ENCODE data around the gene FCRL3. TPM values are rescaled to one million over a fixed set of nuclear protein-coding genes. Genes with fewer than 3 reads are reported as not detected.

The FCRL3 gene
- total RNA-seq: under 1 TPM; 0.42 to 0.59 TPM
- polyA plus RNA-seq: under 1 TPM; 0.16 to 0.72 TPM

- Histone ChIP-seq H3K9me3 (ENCODE audit: control insufficient read depth in 4 of 4, low read length in 3 of 4) (no peaks in the 10 kb centered on the region), H3K4me3 (ENCODE audit: low read depth in 1 of 3, low read length in 3 of 3) (no peak within 1 kb of the TSS), H3K27me3 (ENCODE audit: control insufficient read depth in 4 of 4, insufficient read depth in 4 of 4, low read length in 3 of 4) (peaks cover 0 to 4% (median under 1%) of the 10 kb centered on the region in 4 donors), H3K36me3 (ENCODE audit: control insufficient read depth in 4 of 4, insufficient read depth in 3 of 4, low read depth in 1 of 4, low read length in 3 of 4) (no peaks in the 10 kb centered on the region), H3K27ac (ENCODE audit: low read depth in 1 of 2, low read length in 2 of 2) (no peak within 1 kb of the TSS), H3K4me1 (ENCODE audit: control insufficient read depth in 4 of 4, insufficient read depth in 4 of 4, low read length in 3 of 4) (no peaks in the 10 kb centered on the region), H3K9ac (ENCODE audit: low read depth in 1 of 2, low read length in 2 of 2) (no peak within 1 kb of the TSS)
- no peak for DNase-seq (ENCODE audit: low spot score)
- TF ChIP-seq ZBTB33 (IDR thresholded peaks at IDR 0.05) (no peak), REST (IDR thresholded peaks at IDR 0.05) (no peak), GABPA (IDR thresholded peaks at IDR 0.05 in 1 of 2, conservative IDR thresholded peaks at IDR 0.05 in 1 of 2) (no peak), JUND (IDR thresholded peaks at IDR 0.05) (no peak), CTCF (IDR thresholded peaks at IDR 0.05; ENCODE audit: low read depth, low read length, missing input control) (no peak), HNF4G (IDR thresholded peaks at IDR 0.05) (no peak), ATF3 (IDR thresholded peaks at IDR 0.05) (no peak), TAF1 (conservative IDR thresholded peaks at IDR 0.05) (no peak), SP1 (IDR thresholded peaks at IDR 0.05) (no peak), RAD21 (IDR thresholded peaks at IDR 0.05) (no peak), FOXA1 (IDR thresholded peaks at IDR 0.05) (no peak), EGR1 (IDR thresholded peaks at IDR 0.05; ENCODE audit: low read depth in 2 of 2) (no peak)
- WGBS: 76% methylated on average over 4 of the region's 4 CpGs
Observed at GRCh38 chr1:157700732-157701131, at the start of gene FCRL3. FCRL3 (minus strand) TSS chr1:157700769; CDS start chr1:157700489, 280 bp downstream.

GRCh38 chr1:157748262-157748817, 47.8 kb upstream of the FCRL3 start:
- 97% methylated on average over 3 of the region's 3 CpGs for WGBS
- no peak overlapping the region for H3K27ac ChIP-seq (ENCODE audit: low read depth in 1 of 2, low read length in 2 of 2)
- peaks cover 0 to 5% (median 2%) of the 10 kb centered on the region in 4 donors for H3K27me3 ChIP-seq (ENCODE audit: control insufficient read depth in 4 of 4, insufficient read depth in 4 of 4, low read length in 3 of 4)
- no peaks in the 10 kb centered on the region for H3K4me1 ChIP-seq (ENCODE audit: control insufficient read depth in 4 of 4, insufficient read depth in 4 of 4, low read length in 3 of 4)
- DNase-seq (ENCODE audit: low spot score): no peak
- no peak overlapping the region for H3K4me3 ChIP-seq (ENCODE audit: low read depth in 1 of 3, low read length in 3 of 3)
- H3K9ac ChIP-seq (ENCODE audit: low read depth in 1 of 2, low read length in 2 of 2): no peak overlapping the region
- TF ChIP-seq RAD21 (IDR thresholded peaks at IDR 0.05): no peak
- no peaks in the 10 kb centered on the region for H3K36me3 ChIP-seq (ENCODE audit: control insufficient read depth in 4 of 4, insufficient read depth in 3 of 4, low read depth in 1 of 4, low read length in 3 of 4)
- H3K9me3 ChIP-seq (ENCODE audit: control insufficient read depth in 4 of 4, low read length in 3 of 4): no peaks in the 10 kb centered on the region

Data from liver (tissue), 9 donors.